GM18868 (cell line): ENCODE data around the gene SYK.
"Not testable (repeated sequence)": the region's sequence is repeated elsewhere in the genome, so short reads cannot be mapped to it uniquely, and the experiment has no call there.

Experiments
- ATAC-seq: cut with Tn5 transposase; IDR thresholded peaks from one replicate; pipeline ENCODE4 v1.9.1; 2021; ENCODE audit warnings: mild to moderate bottlenecking, moderate library complexity; ENCODE audit not compliant: unreplicated experiment

The SYK gene

DNA sequence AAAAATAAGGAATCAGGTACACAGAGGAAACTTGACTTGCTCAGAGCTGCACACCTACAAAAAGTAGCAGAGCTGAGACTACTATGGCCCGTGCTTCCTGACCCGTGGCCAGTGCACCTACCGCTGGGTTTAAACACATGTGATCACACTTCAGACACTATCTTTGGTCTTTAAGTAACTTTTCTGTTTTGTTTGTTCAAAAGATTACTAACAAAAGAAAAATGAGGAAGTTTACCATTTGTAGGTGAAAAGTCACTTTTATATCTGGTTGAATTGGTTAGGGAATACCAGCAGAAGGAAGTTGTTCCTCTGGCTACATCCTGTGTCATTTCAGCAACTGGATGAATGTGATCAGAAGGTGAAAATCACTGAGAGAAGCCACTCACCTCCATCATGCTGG is 6.5 kb upstream of the SYK start:
- ATAC-seq = peak; percentile 51

GRCh38 chr9:90795871-90796317 is 5.7 kb upstream of the SYK start:
- ATAC-seq = peak; percentile 57

DNA sequence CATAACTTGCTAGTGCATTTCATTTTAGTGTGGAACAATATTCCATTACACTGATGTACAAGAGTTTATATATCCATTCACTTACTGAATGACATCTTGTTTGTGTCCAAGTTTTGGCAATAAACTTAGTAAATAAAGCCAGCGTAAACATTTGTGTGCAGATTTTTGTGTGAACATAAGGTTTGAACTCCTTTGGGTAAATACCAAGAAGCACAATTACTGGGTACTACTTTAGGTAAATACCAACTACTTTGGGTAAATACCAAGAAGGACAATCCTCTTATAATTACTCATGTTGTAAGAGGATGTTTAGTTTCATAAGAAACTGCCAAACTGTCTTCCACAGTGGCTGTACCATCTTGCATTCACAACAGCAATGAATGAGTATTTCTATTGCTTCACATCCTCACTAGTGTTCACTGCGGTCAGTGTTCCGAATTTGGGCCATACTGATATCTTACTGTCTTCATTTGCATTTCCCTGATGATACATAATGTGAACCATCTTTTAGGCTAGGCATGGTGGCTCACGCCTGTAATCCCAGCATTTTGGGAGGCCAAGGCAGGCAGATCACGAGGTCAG is 2.3 kb upstream of the SYK start:
- no peak for ATAC-seq

DNA sequence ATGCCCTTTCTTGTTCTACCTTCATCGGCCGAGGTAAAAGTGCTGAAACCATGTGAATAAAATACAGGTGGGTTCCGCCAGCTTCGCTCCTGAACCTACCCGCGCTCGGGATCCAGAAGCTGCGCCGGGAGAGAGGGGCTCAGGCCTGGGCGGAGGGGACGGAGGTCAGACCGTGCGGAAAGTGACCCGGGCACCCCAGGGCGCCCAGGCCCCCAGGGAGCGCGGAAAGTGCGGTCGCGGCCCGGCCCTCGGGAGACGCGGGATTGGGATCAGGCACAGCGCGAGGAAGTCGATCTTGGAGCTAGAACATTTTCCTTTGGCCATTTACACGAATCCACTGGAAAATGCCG is 329 bp downstream of the SYK start:
- no peak for ATAC-seq

DNA sequence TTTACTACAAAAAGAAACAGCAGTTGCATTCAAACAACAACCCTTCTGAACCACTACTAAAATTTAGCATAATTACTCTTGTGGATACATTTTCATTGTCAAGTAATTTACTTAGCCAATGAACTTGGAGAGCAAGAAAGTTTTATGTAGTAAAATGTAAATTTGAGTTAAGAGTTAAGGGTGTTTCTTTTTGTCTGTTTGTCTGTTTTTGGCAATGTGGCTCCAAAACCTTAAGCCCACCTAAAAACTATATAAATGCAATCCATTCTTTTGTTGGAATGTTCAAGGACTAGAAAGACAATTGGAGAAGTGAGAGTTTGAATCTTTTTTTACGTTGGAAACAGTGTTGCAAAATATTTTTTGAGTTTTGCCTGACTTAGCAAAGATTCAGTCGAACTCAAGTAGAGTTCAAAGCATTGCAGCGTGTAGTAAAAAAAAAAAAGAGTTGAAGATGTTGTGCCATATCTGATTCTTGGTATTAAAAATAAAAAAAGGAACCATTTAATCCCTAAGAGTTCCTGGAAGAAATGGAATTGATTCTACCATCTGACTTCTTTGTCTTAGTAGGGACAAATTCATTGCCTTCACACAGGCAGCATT is 867 bp downstream of the SYK start:
- ATAC-seq = no peak

DNA sequence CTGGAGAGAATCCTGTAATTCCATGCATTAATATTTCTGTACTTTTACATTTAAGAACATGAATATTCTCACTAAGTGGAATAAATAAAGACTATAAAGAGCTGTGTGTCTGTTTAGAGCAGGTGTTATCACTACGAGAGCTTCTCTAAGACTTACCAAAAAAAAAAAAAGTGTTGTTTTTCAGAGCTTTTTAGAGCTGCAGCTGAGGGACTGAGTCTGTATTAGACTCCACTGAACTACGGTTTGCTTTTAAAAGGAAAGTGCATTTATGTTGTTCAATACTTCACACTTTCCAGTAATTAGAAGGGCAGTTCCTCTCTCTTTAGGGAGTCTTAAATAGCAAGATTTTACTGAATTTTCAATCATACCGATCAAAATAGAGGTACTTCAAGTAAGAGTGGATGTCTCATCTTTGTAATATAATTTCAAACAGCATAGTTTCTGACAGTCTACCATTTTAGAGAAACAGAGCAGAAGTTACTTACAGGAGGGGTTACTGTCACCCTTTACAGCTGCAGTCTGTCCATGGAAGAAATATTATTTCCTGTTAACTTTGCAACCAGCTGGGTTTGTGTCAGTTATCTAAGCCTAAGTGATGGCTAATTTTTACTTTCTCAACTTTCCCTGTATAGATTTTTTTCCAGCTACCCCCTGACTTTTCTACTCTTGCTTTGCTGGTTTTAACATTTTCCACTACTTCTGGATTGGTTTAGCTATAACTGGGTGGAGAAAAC is 2.4 kb downstream of the SYK start:
- no peak for ATAC-seq

GRCh38 chr9:90805006-90805996 is 3.7 kb downstream of the SYK start:
- no peak for ATAC-seq

DNA sequence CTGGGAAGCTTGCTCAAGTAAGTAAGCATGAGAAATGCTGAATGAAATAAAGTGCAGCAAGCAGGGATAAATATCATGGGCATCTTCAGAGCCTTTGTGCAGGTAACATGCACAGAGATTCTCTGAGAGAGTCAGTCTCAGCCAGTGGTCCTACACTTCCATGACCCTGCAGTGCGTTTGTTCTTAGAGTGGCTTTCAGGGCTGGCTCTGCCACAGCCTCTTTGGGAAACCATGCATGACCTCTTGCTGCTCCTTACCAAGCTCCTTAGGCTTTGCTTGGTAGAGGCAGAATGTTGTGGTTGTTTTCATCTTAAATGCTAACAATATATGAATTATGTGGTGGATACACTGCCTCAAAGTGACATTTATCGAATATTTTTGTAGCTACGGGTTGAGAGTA is 5.4 kb downstream of the SYK start:
- no peak for ATAC-seq

DNA sequence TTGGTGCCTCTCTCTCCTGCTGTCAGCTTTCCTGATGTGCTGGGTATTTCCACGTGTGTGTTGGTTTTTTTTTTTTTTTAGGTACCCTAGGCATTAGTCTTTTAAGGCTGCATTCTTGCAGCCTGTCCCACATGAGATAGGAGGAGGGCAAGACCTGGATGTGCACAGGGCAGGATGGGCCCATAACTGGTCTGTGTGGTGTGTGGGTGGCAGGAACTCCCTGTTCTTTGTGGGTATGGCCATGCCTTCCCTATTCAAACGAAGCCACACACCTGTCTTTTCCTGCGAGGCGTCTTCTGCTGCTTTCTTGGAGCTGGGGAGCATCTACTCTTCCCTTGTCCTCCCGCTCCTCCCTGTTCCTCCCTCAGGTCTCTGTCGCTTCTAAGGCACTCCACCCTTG is 6.8 kb downstream of the SYK start:
- ATAC-seq = no peak

GRCh38 chr9:90808890-90809685 is 7.5 kb downstream of the SYK start:
- no peak for ATAC-seq

- ATAC-seq = no peak
Measured at GRCh38 chr9:90810691-90811090, 9.1 kb downstream of the SYK start.

DNA sequence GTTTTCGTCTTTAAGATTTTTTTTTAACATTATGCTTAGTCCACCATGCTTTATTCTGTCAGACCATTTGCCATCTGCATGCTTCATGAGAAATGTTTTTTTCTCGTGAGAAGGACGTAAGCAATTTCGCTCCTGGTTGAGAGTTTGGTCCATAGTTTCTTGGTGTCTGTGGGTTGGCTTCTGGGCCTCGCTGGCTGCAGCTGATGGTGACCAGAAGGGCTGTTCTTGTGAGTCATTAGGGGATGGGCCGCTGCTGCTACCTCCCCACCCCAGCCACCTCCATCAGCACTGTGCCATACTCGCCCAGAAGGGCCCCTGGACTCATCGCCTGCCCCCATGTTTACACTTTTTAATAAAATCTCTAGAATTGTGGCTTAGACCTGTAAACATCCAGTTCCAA is 11.4 kb downstream of the SYK start:
- no peak for ATAC-seq

DNA sequence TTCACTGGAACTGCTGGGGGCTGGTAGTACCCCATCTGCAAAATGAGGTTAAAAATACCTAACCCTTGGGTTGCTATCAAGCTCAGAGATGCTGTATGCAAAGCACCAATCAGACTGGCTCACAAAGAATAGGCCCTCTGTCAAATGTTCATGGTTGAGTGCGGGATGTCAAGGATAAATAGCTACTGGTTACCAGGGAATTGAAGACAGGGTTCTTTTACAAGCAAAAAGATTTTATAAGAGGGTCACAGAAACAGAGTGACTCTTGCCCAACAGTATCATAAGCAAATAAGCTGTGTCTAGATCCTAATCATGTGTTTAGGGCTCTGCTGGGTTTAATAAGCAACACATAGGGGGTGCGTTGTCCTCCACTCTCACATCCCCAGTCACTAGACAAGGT is 11.9 kb downstream of the SYK start:
- no peak for ATAC-seq

DNA sequence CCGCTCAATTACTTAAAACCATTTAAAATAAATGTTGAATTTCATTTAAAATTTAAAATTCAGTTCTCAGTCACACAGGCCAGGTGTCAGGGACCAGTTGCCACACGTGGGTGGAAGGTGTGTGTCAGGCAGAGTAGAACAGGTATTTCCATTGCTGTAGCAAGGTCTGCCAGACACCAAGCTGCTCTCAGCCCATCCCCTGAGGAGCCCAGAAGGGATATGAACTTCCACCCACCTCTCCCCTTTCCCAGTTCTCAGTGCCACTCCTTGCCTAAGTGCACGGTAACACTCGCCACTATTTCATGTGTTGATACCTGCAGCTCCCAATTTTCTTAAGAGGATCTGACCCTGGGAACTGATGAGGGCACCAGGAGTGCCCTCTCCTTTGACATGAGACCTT is 12.7 kb downstream of the SYK start:
- no peak for ATAC-seq

DNA sequence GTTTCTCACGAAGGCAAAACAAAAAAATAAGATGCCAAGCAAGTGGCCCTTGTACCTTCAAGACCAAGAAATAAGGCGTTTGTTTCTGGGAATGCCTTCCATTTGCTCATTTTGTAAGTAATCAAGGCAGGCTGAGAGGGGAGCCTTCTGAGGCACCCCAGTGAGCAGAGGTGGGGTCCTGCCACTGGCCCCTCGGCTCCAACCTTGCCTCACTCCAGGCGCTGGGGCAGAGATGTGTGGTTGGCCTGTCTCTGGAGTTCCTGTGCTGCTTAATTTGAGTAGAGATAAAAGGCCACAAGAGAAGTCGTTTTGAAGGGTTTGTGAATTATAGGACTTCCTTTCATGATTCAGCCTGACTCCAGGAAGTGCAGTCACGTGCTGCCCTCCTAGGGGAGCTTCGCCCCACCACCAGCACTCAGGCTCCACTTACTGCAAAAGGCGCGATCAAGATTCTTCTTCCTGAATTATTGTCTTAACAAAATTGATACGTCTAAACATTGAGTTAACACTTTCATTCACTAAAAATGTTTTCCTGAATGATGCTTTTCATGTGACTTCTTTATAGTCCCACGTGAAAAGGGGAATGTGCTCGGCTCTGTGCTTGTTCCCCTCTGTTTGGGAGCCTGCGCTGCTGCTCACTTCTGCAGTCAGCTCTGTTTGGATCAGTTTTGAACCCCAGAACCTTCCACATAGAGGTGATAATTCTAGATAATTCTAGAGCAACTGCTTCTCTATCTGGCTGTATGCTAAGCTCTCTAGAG is 13.7 kb downstream of the SYK start:
- peak; percentile 51 for ATAC-seq

- peak; percentile 5 for ATAC-seq
Measured at GRCh38 chr9:90815944-90816357, 14.3 kb downstream of the SYK start.

GRCh38 chr9:90816690-90817089 is 15.1 kb downstream of the SYK start:
- no peak for ATAC-seq

GRCh38 chr9:90818279-90818678 is 16.7 kb downstream of the SYK start:
- no peak for ATAC-seq

GRCh38 chr9:90820406-90820805 is 18.8 kb downstream of the SYK start:
- not testable (repeated sequence) for ATAC-seq

DNA sequence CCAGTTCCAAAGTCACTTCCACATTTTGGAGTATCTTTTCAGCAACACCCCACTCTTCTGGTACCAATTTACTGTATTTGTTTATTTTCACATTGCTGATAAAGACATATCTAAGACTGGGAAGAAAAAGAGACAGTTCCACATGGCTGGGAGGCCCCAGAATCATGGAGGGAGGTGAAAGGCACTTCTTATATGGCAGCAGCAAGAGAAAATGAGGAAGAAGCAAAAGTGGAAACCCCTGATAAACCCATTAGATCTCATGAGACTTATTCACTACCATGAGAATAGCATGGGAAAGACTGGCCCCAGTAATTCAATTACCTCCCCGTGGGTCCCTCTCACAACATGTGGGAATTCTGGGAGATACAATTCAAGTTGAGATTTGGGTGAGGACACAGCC is 19.6 kb downstream of the SYK start:
- ATAC-seq = not testable (repeated sequence)
